ENCODE data around the gene MGAT2. TPM values are rescaled to one million over a fixed set of nuclear protein-coding genes. Genes with fewer than 3 reads are reported as not detected.
"Not testable (repeated sequence)": the region's sequence is repeated elsewhere in the genome, so short reads cannot be mapped to it uniquely, and the experiment has no call there.

MGAT2 gene
- total RNA-seq, 1 donor from 2014 or later: 69.2 TPM

GRCh38 chr14:49641697-49642129 lies 21.1 kb downstream of the MGAT2 start:
- intact Hi-C loops (cut with micrococcal nuclease): no loop called here

GRCh38 chr14:49642163-49642562 lies 21.6 kb downstream of the MGAT2 start:
- intact Hi-C loops (cut with micrococcal nuclease): no loop called here

GRCh38 chr14:49653508-49653907 lies 32.9 kb downstream of the MGAT2 start:
- intact Hi-C loops (cut with micrococcal nuclease): no loop called here

GRCh38 chr14:49654511-49654910 lies 33.9 kb downstream of the MGAT2 start:
- intact Hi-C loops (cut with micrococcal nuclease): no loop called here

GRCh38 chr14:49657500-49657899 lies 36.9 kb downstream of the MGAT2 start:
- intact Hi-C loops (cut with micrococcal nuclease): not testable (repeated sequence)

GRCh38 chr14:49659526-49660455 lies 39.2 kb downstream of the MGAT2 start:
- intact Hi-C loops (cut with micrococcal nuclease): no loop called here

- intact Hi-C loops (cut with micrococcal nuclease): no loop called here
Measured at GRCh38 chr14:49670475-49670874, 49.9 kb downstream of the MGAT2 start.

Other genes with a start within 250 kb of the MGAT2 start
- gene RPS29, start 34.4 kb upstream of the MGAT2 start, total RNA-seq: 2,033 and 2,075 TPM in 2 replicates
- 48.4 and 48.7 TPM in 2 replicates for gene LRR1, start 21.9 kb upstream of the MGAT2 start, total RNA-seq
- gene RPL36AL, start 173 bp upstream of the MGAT2 start, total RNA-seq: 222 and 225 TPM in 2 replicates
- 6.3 and 6.6 TPM in 2 replicates for gene DNAAF2, start 14.4 kb downstream of the MGAT2 start, total RNA-seq
- gene POLE2, start 67.4 kb downstream of the MGAT2 start, total RNA-seq: 32.7 and 33.9 TPM in 2 replicates
- gene KLHDC1, start 72.3 kb downstream of the MGAT2 start, total RNA-seq: 1.1 and 1.5 TPM in 2 replicates
- 29.6 and 30.6 TPM in 2 replicates for gene KLHDC2, start 147.4 kb downstream of the MGAT2 start, total RNA-seq
- 72.7 and 73.5 TPM in 2 replicates for gene NEMF, start 232.0 kb downstream of the MGAT2 start, total RNA-seq

Data from T-helper 2 cell treated with Interferon-gamma antibody and Interleukin-4, amounts not matched to agents 100 ng/mL and 5 ng/mL, for 36 hours (primary cell).